GM12878 (cell line): Measurements from ENCODE around the gene APLP1.

Source experiments
- TF ChIP-seq, protein P1 (sequence below), 3 experiments: IDR thresholded peaks in 2 of 3; conservative IDR thresholded peaks in 1 of 3; 2 replicates each; pipeline ENCODE4 v1.5.1; 2011; ENCODE audit warnings: low read depth in 3 of 3, low read length in 3 of 3, mild to moderate bottlenecking in 3 of 3, control low read depth in 2 of 3, moderate library complexity in 2 of 3, inconsistent platforms in 1 of 3, mixed read lengths in 1 of 3; ENCODE audit not compliant: control insufficient read depth in 2 of 3, insufficient read depth in 1 of 3; ENCODE audit errors: extremely low read depth in 1 of 3
- TF ChIP-seq, protein P2 (sequence below): fragments of 450-650 bp; IDR thresholded peaks from 2 replicates; pipeline ENCODE4 v1.6.1; 2017; ENCODE audit warnings: mild to moderate bottlenecking
- TF ChIP-seq, protein P3 (sequence below): IDR thresholded peaks from 2 replicates; pipeline ENCODE4 v1.6.1; 2011; ENCODE audit warnings: mild to moderate bottlenecking, low read depth, low read length, moderate library complexity; ENCODE audit not compliant: insufficient replicate concordance

DNA sequence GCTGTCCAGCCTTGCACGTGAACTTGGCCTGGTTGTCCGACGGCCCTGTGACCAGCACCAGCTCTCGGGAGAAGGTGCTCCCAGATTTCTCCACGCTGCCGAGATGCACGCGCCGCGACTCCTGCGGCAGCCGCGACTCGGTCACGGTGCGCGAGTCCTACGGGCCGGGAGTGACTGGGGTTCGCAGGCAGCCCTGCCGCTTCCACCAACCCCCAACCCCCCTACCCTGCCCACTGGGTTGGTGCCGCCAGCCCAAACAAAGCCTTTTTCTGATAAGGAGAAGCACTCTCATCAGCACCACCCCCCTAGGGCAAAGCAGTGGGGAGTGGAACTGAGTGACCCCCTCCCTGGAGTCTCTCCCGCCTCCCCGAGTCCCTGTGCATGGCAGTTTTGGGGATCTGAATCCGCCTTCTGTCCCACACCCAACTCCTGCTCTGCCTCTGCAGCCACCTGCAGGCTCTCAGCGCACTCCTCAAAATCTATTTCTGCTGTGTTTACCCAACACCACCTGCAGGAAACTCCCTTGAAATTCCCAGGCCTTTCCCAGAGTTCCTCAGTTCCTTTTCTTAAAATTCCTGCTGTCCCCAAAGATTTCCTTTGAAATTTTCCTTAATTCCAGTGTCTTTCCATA is 22.2 kb upstream of the APLP1 start:
- TF ChIP-seq, protein P1, sequence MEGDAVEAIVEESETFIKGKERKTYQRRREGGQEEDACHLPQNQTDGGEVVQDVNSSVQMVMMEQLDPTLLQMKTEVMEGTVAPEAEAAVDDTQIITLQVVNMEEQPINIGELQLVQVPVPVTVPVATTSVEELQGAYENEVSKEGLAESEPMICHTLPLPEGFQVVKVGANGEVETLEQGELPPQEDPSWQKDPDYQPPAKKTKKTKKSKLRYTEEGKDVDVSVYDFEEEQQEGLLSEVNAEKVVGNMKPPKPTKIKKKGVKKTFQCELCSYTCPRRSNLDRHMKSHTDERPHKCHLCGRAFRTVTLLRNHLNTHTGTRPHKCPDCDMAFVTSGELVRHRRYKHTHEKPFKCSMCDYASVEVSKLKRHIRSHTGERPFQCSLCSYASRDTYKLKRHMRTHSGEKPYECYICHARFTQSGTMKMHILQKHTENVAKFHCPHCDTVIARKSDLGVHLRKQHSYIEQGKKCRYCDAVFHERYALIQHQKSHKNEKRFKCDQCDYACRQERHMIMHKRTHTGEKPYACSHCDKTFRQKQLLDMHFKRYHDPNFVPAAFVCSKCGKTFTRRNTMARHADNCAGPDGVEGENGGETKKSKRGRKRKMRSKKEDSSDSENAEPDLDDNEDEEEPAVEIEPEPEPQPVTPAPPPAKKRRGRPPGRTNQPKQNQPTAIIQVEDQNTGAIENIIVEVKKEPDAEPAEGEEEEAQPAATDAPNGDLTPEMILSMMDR (IDR thresholded peaks at IDR 0.05 in 2 of 3, conservative IDR thresholded peaks at IDR 0.05 in 1 of 3; ENCODE audit: control insufficient read depth in 2 of 3, extremely low read depth in 1 of 3, insufficient read depth in 1 of 3, low read depth in 3 of 3, low read length in 3 of 3), result no peak
- TF ChIP-seq, protein P2, sequence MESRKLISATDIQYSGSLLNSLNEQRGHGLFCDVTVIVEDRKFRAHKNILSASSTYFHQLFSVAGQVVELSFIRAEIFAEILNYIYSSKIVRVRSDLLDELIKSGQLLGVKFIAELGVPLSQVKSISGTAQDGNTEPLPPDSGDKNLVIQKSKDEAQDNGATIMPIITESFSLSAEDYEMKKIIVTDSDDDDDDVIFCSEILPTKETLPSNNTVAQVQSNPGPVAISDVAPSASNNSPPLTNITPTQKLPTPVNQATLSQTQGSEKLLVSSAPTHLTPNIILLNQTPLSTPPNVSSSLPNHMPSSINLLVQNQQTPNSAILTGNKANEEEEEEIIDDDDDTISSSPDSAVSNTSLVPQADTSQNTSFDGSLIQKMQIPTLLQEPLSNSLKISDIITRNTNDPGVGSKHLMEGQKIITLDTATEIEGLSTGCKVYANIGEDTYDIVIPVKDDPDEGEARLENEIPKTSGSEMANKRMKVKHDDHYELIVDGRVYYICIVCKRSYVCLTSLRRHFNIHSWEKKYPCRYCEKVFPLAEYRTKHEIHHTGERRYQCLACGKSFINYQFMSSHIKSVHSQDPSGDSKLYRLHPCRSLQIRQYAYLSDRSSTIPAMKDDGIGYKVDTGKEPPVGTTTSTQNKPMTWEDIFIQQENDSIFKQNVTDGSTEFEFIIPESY, result no peak
- TF ChIP-seq, protein P3, sequence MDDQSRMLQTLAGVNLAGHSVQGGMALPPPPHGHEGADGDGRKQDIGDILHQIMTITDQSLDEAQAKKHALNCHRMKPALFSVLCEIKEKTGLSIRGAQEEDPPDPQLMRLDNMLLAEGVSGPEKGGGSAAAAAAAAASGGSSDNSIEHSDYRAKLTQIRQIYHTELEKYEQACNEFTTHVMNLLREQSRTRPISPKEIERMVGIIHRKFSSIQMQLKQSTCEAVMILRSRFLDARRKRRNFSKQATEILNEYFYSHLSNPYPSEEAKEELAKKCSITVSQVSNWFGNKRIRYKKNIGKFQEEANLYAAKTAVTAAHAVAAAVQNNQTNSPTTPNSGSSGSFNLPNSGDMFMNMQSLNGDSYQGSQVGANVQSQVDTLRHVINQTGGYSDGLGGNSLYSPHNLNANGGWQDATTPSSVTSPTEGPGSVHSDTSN, result no peak
